ENCODE measurements around the gene CHST11. TPM values are rescaled to one million over a fixed set of nuclear protein-coding genes. Genes with fewer than 3 reads are reported as not detected.

CHST11 gene
- total and polyA plus RNA-seq, 7 donors = 0.60 to 22.8 (median 10.0) TPM

- no peaks in the 10 kb centered on the region for H3K27me3 ChIP-seq
- no peaks in the 10 kb centered on the region for H3K9me3 ChIP-seq
- H3K36me3 ChIP-seq = no peaks in the 10 kb centered on the region
- TF ChIP-seq POLR2AphosphoS5 (IDR thresholded peaks at IDR 0.05) = no peak
- TF ChIP-seq EP300 (IDR thresholded peaks at IDR 0.05) = no peak
- no peak for TF ChIP-seq POLR2A (IDR thresholded peaks at IDR 0.05)
- TF ChIP-seq CTCF (IDR thresholded peaks at IDR 0.05) = no peak
- no peak for DNase-seq
- WGBS, 2 donors = 95 to 100% methylated on average over 1 of the region's 1 CpG
- no peak overlapping the region for H3K4me3 ChIP-seq
- peaks cover 0 to 3% (median 0%) of the 10 kb centered on the region in 4 donors for H3K4me1 ChIP-seq
- intact Hi-C loops (cut with DNase I) = no loop called here
- no peak overlapping the region for H3K27ac ChIP-seq
These were observed 13.8 kb downstream of the CHST11 start for GRCh38 chr12:104470521-104470920.

- Histone ChIP-seq H3K27me3 (no peaks in the 10 kb centered on the region), H3K4me3 (no peak overlapping the region), H3K9me3 (no peaks in the 10 kb centered on the region), H3K4me1 (no peaks in the 10 kb centered on the region), H3K36me3 (no peaks in the 10 kb centered on the region), H3K27ac (no peak overlapping the region)
- intact Hi-C loops (cut with DNase I) = no loop called here
- no peak for TF ChIP-seq EP300 (IDR thresholded peaks at IDR 0.05)
- no peak for TF ChIP-seq POLR2AphosphoS5 (IDR thresholded peaks at IDR 0.05)
- no peak for TF ChIP-seq CTCF (IDR thresholded peaks at IDR 0.05)
- TF ChIP-seq POLR2A (IDR thresholded peaks at IDR 0.05) = no peak
- no peak for DNase-seq
- 86 to 88% methylated on average over 3 of the region's 3 CpGs for WGBS, 2 donors
These were observed 14.6 kb downstream of the CHST11 start for GRCh38 chr12:104471336-104471735.

- Histone ChIP-seq H3K36me3 (no peaks in the 10 kb centered on the region), H3K4me3 (no peak overlapping the region), H3K27ac (no peak overlapping the region), H3K9me3 (no peaks in the 10 kb centered on the region), H3K4me1 (no peaks in the 10 kb centered on the region), H3K27me3 (no peaks in the 10 kb centered on the region)
- no peak for DNase-seq
- 78 to 81% methylated on average over 4 of the region's 4 CpGs for WGBS, 2 donors
- intact Hi-C loops (cut with DNase I) = no loop called here
- no peak for TF ChIP-seq POLR2A (IDR thresholded peaks at IDR 0.05)
- TF ChIP-seq EP300 (IDR thresholded peaks at IDR 0.05) = no peak
- TF ChIP-seq CTCF (IDR thresholded peaks at IDR 0.05) = no peak
- TF ChIP-seq POLR2AphosphoS5 (IDR thresholded peaks at IDR 0.05) = no peak
These were observed 16.0 kb downstream of the CHST11 start for GRCh38 chr12:104472748-104473147.

- H3K27me3 ChIP-seq = no peaks in the 10 kb centered on the region
- H3K27ac ChIP-seq = no peak overlapping the region
- H3K9me3 ChIP-seq = no peaks in the 10 kb centered on the region
- 41 to 64% methylated on average over 10 of the region's 10 CpGs for WGBS, 2 donors
- H3K36me3 ChIP-seq = no peaks in the 10 kb centered on the region
- no peak overlapping the region for H3K4me3 ChIP-seq
- TF ChIP-seq EP300 (IDR thresholded peaks at IDR 0.05) (no peak), CTCF (IDR thresholded peaks at IDR 0.05) (no peak), POLR2A (IDR thresholded peaks at IDR 0.05) (no peak), POLR2AphosphoS5 (IDR thresholded peaks at IDR 0.05) (no peak)
- intact Hi-C loops (cut with DNase I) = no loop called here
- no peaks in the 10 kb centered on the region for H3K4me1 ChIP-seq
- no peak for DNase-seq
These were observed 16.7 kb downstream of the CHST11 start for GRCh38 chr12:104473374-104473983.

- H3K36me3 ChIP-seq = no peaks in the 10 kb centered on the region
- WGBS, 2 donors = 15 to 49% methylated on average over 1 of the region's 1 CpG
- H3K27me3 ChIP-seq = no peaks in the 10 kb centered on the region
- H3K4me1 ChIP-seq = no peaks in the 10 kb centered on the region
- TF ChIP-seq CTCF (IDR thresholded peaks at IDR 0.05) = no peak
- no peak for TF ChIP-seq EP300 (IDR thresholded peaks at IDR 0.05)
- no peak for TF ChIP-seq POLR2AphosphoS5 (IDR thresholded peaks at IDR 0.05)
- TF ChIP-seq POLR2A (IDR thresholded peaks at IDR 0.05) = no peak
- H3K4me3 ChIP-seq = no peak overlapping the region
- intact Hi-C loops (cut with DNase I) = no loop called here
- no peaks in the 10 kb centered on the region for H3K9me3 ChIP-seq
- no peak for DNase-seq
- no peak overlapping the region for H3K27ac ChIP-seq
These were observed 18.5 kb downstream of the CHST11 start for GRCh38 chr12:104475271-104475670.

All from sigmoid colon (tissue), 7 donors.